H9 (cell line): ENCODE measurements around the gene SLC25A25. TPM values are rescaled to one million over a fixed set of nuclear protein-coding genes. Genes with fewer than 3 reads are reported as not detected.

Experiments
- DNase-seq: peaks from one replicate; pipeline ENCODE4 v3.0.0-alpha.2; 2017
- H2AFZ ChIP-seq: one replicate; pipeline ENCODE4 v1.6.1; 2013; ENCODE audit warnings: mild to moderate bottlenecking, low read length, control low read depth, moderate library complexity
- H2AK5ac ChIP-seq: 2 replicates; pipeline ENCODE4 v1.6.1; 2013; ENCODE audit warnings: low read length, control low read depth, mixed read lengths; ENCODE audit not compliant: insufficient read length
- H2BK120ac ChIP-seq: one replicate; pipeline ENCODE4 v1.6.1; 2013; ENCODE audit warnings: low read depth, mild to moderate bottlenecking, low read length, control low read depth, inconsistent platforms; ENCODE audit not compliant: poor library complexity, severe bottlenecking
- H2BK12ac ChIP-seq: 2 replicates; pipeline ENCODE4 v1.6.1; 2013; ENCODE audit warnings: low read length, control low read depth, mixed read lengths, low read depth; ENCODE audit not compliant: insufficient read length
- H2BK15ac ChIP-seq: 2 replicates; pipeline ENCODE4 v1.6.1; 2013; ENCODE audit warnings: low read depth, low read length, control low read depth
- H2BK20ac ChIP-seq: one replicate; pipeline ENCODE4 v1.6.1; 2013; ENCODE audit warnings: low read depth, mild to moderate bottlenecking, low read length, control low read depth, inconsistent platforms; ENCODE audit not compliant: poor library complexity, severe bottlenecking
- H2BK5ac ChIP-seq: 2 replicates; pipeline ENCODE4 v1.6.1; 2013; ENCODE audit warnings: low read length, control low read depth, mixed read lengths; ENCODE audit not compliant: insufficient read length
- H3K14ac ChIP-seq: 2 replicates; pipeline ENCODE4 v1.6.1; 2013; ENCODE audit warnings: low read length, control low read depth; ENCODE audit not compliant: insufficient read depth
- H3K18ac ChIP-seq: 2 replicates; pipeline ENCODE4 v1.6.1; 2013; ENCODE audit warnings: low read depth, mild to moderate bottlenecking, mixed read lengths, low read length, control low read depth; ENCODE audit not compliant: insufficient read length
- H3K23ac ChIP-seq: 2 replicates; pipeline ENCODE4 v1.6.1; 2013; ENCODE audit warnings: low read length, control low read depth, mixed read lengths, low read depth; ENCODE audit not compliant: insufficient read length
- H3K23me2 ChIP-seq: 2 replicates; pipeline ENCODE4 v1.6.1; 2013; ENCODE audit warnings: low read depth, mild to moderate bottlenecking, mixed read lengths, low read length, control low read depth; ENCODE audit not compliant: insufficient read length, poor library complexity, severe bottlenecking
- H3K27ac ChIP-seq: 2 replicates; pipeline ENCODE4 v1.5.1; 2013; ENCODE audit warnings: low read length, control low read depth, mixed read lengths, low read depth; ENCODE audit not compliant: insufficient read length
- H3K27me3 ChIP-seq: 2 replicates; pipeline ENCODE4 v1.6.1; 2013; ENCODE audit warnings: low read length, control low read depth, inconsistent platforms; ENCODE audit not compliant: insufficient read depth
- H3K4ac ChIP-seq: 2 replicates; pipeline ENCODE4 v1.6.1; 2013; ENCODE audit warnings: low read depth, mild to moderate bottlenecking, control low read depth, inconsistent platforms, low read length, moderate library complexity
- H3K4me1 ChIP-seq: 2 replicates; pipeline ENCODE4 v1.6.1; 2013; ENCODE audit warnings: low read length, control low read depth, inconsistent platforms; ENCODE audit not compliant: insufficient read depth
- H3K4me2 ChIP-seq: 2 replicates; pipeline ENCODE4 v1.6.1; 2013; ENCODE audit warnings: low read length, control low read depth, mixed read lengths; ENCODE audit not compliant: insufficient read length, insufficient read depth
- H3K56ac ChIP-seq: 2 replicates; pipeline ENCODE4 v1.6.1; 2013; ENCODE audit warnings: low read depth, mild to moderate bottlenecking, mixed read lengths, low read length, control low read depth; ENCODE audit not compliant: insufficient read length
- H3K79me1 ChIP-seq: 2 replicates; pipeline ENCODE4 v1.6.1; 2013; ENCODE audit warnings: low read depth, mild to moderate bottlenecking, moderate library complexity, low read length, control low read depth, inconsistent platforms; ENCODE audit not compliant: insufficient read depth, poor library complexity, severe bottlenecking
- H3K79me2 ChIP-seq: 2 replicates; pipeline ENCODE4 v1.6.1; 2013; ENCODE audit warnings: low read length, control low read depth, inconsistent platforms; ENCODE audit not compliant: insufficient read depth
- H3K9ac ChIP-seq: 2 replicates; pipeline ENCODE4 v1.6.1; 2013; ENCODE audit warnings: low read length, control low read depth, mixed read lengths; ENCODE audit not compliant: insufficient read length; ENCODE audit errors: extremely low read depth
- H3K9me3 ChIP-seq: one replicate; pipeline ENCODE4 v1.6.1; 2013; ENCODE audit warnings: low read depth, low read length, inconsistent platforms; ENCODE audit not compliant: control insufficient read depth
- H3T11ph ChIP-seq: one replicate; pipeline ENCODE4 v1.6.1; 2013; ENCODE audit warnings: mild to moderate bottlenecking, low read length, control low read depth, inconsistent platforms
- H4K20me1 ChIP-seq: one replicate; pipeline ENCODE4 v1.6.1; 2013; ENCODE audit not compliant: control insufficient read depth, insufficient read length, insufficient read depth
- H4K5ac ChIP-seq: 2 replicates; pipeline ENCODE4 v1.6.1; 2013; ENCODE audit warnings: low read depth, mild to moderate bottlenecking, mixed read lengths, low read length, control low read depth; ENCODE audit not compliant: insufficient read length
- H4K8ac ChIP-seq: replicated peaks from 2 replicates; pipeline ENCODE4 v1.6.1; 2013; ENCODE audit warnings: low read length, control low read depth, mixed read lengths, low read depth; ENCODE audit not compliant: insufficient read length
- H4K91ac ChIP-seq: 2 replicates; pipeline ENCODE4 v1.6.1; 2013; ENCODE audit warnings: low read depth, mild to moderate bottlenecking, moderate library complexity, mixed read lengths, low read length, control low read depth; ENCODE audit not compliant: insufficient read length
- H3K27ac Mint-ChIP-seq, 3 experiments: 2 replicates in 2 of 3; 3 replicates in 1 of 3; pipeline ENCODE4 v1.8.0; 2020 to 2021; ENCODE audit warnings: mixed read lengths in 3 of 3, mild to moderate bottlenecking in 1 of 3, moderate library complexity in 1 of 3
- H3K27me3 Mint-ChIP-seq: 2 replicates; pipeline ENCODE4 v1.8.0; 2021; ENCODE audit warnings: low read depth, mild to moderate bottlenecking, moderate library complexity, mixed read lengths
- H3K36me3 Mint-ChIP-seq, 3 experiments: 2 replicates in 2 of 3; 3 replicates in 1 of 3; pipeline ENCODE4 v1.8.0; 2020 to 2021; ENCODE audit warnings: low read depth in 3 of 3, mixed read lengths in 3 of 3; ENCODE audit not compliant: insufficient read depth in 1 of 3
- H3K4me1 Mint-ChIP-seq, 2 experiments: 2 replicates each; pipeline ENCODE4 v1.8.0; 2020; ENCODE audit warnings: mixed read lengths in 2 of 2
- H3K4me3 Mint-ChIP-seq, 2 experiments: 2 replicates in 1 of 2; 3 replicates in 1 of 2; pipeline ENCODE4 v1.8.0; 2020 to 2021; ENCODE audit warnings: mild to moderate bottlenecking in 2 of 2, mixed read lengths in 2 of 2, moderate library complexity in 1 of 2
- H3K9me3 Mint-ChIP-seq, 2 experiments: 2 replicates in 1 of 2; 3 replicates in 1 of 2; pipeline ENCODE4 v1.8.0; 2020; ENCODE audit warnings: mild to moderate bottlenecking in 2 of 2, mixed read lengths in 2 of 2, moderate library complexity in 1 of 2
- WGBS: extraction: QIAGEN DNeasy Blood & Tissue Kit; methylation state at CpG from one replicate; pipeline ENCODE4 v1.1.7; 2013; ENCODE audit warnings: missing lambda C conversion rate, low lambda C conversion rate, mixed read lengths; ENCODE audit not compliant: insufficient read length; ENCODE audit errors: extremely low coverage; 5-methylcytosine and 5-hydroxymethylcytosine counted together
- total RNA-seq: library from RNA; stranded (reverse); gene quantifications from 2 replicates; pipeline ENCODE4 v1.2.1, GENCODE V29; 2021
- TF ChIP-seq, protein P1 (sequence below): fragments of 200-600 bp; sonication (generic); conservative IDR thresholded peaks from 3 replicates; pipeline ENCODE4 v1.8.0; 2021; ENCODE audit warnings: antibody characterized with exemption, mild to moderate bottlenecking

The SLC25A25 gene
- total RNA-seq, 1 experiment from 2014 or later, result 16.9 TPM

DNA sequence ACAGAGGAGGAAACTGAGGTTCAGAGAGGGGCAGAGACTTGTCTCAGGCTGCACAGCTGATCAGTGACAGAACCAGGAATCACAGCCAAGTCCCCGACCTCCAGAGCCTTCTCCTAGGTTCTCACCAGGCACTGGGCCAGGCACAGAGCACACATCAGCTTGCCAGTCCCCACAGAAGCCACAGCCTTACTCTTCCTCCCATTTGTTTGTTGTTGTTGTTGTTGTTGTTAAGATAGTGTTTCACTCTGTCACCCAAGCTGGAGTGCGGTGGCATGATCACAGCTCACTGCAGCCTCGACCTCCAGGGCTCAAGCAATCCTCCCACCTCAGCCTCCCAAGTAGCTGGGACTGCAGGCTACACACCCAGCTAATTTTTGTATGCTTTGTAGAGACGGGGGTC lies 42.3 kb upstream of the SLC25A25 start:
- no peak overlapping the region for H3K4ac ChIP-seq
- H3K23ac ChIP-seq, result no peak overlapping the region
- H4K5ac ChIP-seq, result no peak overlapping the region
- Mint-ChIP-seq H3K4me3 (no peak overlapping the region), H3K4me1 (peaks cover 2 to 3% of the 10 kb centered on the region in 2 experiments; a peak in 1 of 4 replicates), H3K36me3 (no peaks in the 10 kb centered on the region), H3K27ac (peak overlapping the region in 1 of 3 experiments; percentile 35; a peak in 1 of 7 replicates), H3K9me3 (no peaks in the 10 kb centered on the region), H3K27me3 (peaks cover 3% of the 10 kb centered on the region)
- H3K14ac ChIP-seq, result no peak overlapping the region
- no peak overlapping the region for H2BK120ac ChIP-seq
- TF ChIP-seq, protein P1, sequence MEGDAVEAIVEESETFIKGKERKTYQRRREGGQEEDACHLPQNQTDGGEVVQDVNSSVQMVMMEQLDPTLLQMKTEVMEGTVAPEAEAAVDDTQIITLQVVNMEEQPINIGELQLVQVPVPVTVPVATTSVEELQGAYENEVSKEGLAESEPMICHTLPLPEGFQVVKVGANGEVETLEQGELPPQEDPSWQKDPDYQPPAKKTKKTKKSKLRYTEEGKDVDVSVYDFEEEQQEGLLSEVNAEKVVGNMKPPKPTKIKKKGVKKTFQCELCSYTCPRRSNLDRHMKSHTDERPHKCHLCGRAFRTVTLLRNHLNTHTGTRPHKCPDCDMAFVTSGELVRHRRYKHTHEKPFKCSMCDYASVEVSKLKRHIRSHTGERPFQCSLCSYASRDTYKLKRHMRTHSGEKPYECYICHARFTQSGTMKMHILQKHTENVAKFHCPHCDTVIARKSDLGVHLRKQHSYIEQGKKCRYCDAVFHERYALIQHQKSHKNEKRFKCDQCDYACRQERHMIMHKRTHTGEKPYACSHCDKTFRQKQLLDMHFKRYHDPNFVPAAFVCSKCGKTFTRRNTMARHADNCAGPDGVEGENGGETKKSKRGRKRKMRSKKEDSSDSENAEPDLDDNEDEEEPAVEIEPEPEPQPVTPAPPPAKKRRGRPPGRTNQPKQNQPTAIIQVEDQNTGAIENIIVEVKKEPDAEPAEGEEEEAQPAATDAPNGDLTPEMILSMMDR, result no peak
- no peaks in the 10 kb centered on the region for H3K4me1 ChIP-seq
- WGBS, result no CpG with 5 or more reads among the region's 4 CpGs
- H3K9ac ChIP-seq, result no peak overlapping the region
- no peak overlapping the region for H4K8ac ChIP-seq
- no peak overlapping the region for H3K18ac ChIP-seq
- no peak overlapping the region for H2BK12ac ChIP-seq
- H3T11ph ChIP-seq, result no peak overlapping the region
- no peak overlapping the region for H2BK20ac ChIP-seq
- no peaks in the 10 kb centered on the region for H4K20me1 ChIP-seq
- no peaks in the 10 kb centered on the region for H3K79me1 ChIP-seq
- no peak for DNase-seq
- H2AFZ ChIP-seq, result no peak overlapping the region
- H2BK15ac ChIP-seq, result no peak overlapping the region
- H3K4me2 ChIP-seq, result no peak overlapping the region
- no peaks in the 10 kb centered on the region for H3K23me2 ChIP-seq
- H4K91ac ChIP-seq, result no peak overlapping the region
- no peaks in the 10 kb centered on the region for H3K27me3 ChIP-seq
- no peaks in the 10 kb centered on the region for H3K79me2 ChIP-seq
- H3K56ac ChIP-seq, result no peak overlapping the region
- H3K27ac ChIP-seq, result no peak overlapping the region
- no peak overlapping the region for H2BK5ac ChIP-seq
- no peak overlapping the region for H2AK5ac ChIP-seq
- no peaks in the 10 kb centered on the region for H3K9me3 ChIP-seq
